Endodermal cell (in vitro differentiated cells): ENCODE data around the gene MELTF. TPM values are rescaled to one million over a fixed set of nuclear protein-coding genes. Genes with fewer than 3 reads are reported as not detected.

Experiments used
- DNase-seq: peaks from one replicate; pipeline ENCODE4 v3.0.0-alpha.2; 2017
- H3K27ac ChIP-seq: 2 replicates; pipeline ENCODE4 v1.5.1; 2013; ENCODE audit warnings: mild to moderate bottlenecking, low read depth, low read length, moderate library complexity
- H3K27me3 ChIP-seq: 2 replicates; pipeline ENCODE4 v1.6.1; 2013; ENCODE audit warnings: mild to moderate bottlenecking, low read length, moderate library complexity; ENCODE audit not compliant: insufficient read depth, control insufficient read depth, poor library complexity, severe bottlenecking
- H3K36me3 ChIP-seq: 2 replicates; pipeline ENCODE4 v1.7.0; 2013; ENCODE audit warnings: mild to moderate bottlenecking, low read length, moderate library complexity; ENCODE audit not compliant: control insufficient read depth, insufficient read depth
- H3K4me1 ChIP-seq: one replicate; pipeline ENCODE4 v1.7.0; 2013; ENCODE audit warnings: low read length; ENCODE audit not compliant: control insufficient read depth, insufficient read depth
- H3K4me3 ChIP-seq: 2 replicates; pipeline ENCODE4 v1.5.1; 2013; ENCODE audit warnings: mild to moderate bottlenecking, low read length, moderate library complexity
- H3K9ac ChIP-seq: 2 replicates; pipeline ENCODE4 v1.6.1; 2013; ENCODE audit warnings: mild to moderate bottlenecking, low read length, moderate library complexity; ENCODE audit not compliant: poor library complexity, severe bottlenecking; ENCODE audit errors: extremely low read depth
- H3K9me3 ChIP-seq: 2 replicates; pipeline ENCODE4 v1.6.1; 2013; ENCODE audit warnings: mild to moderate bottlenecking, low read length, moderate library complexity; ENCODE audit not compliant: control insufficient read depth
- H3K27ac Mint-ChIP-seq: 2 replicates; pipeline ENCODE4 v1.8.0; 2020; ENCODE audit warnings: mixed read lengths
- H3K27me3 Mint-ChIP-seq: 2 replicates; pipeline ENCODE4 v1.8.0; 2021; ENCODE audit warnings: mild to moderate bottlenecking, mixed read lengths; ENCODE audit not compliant: insufficient read depth
- H3K36me3 Mint-ChIP-seq: 2 replicates; pipeline ENCODE4 v1.8.0; 2020; ENCODE audit warnings: low read depth, mixed read lengths
- H3K4me1 Mint-ChIP-seq: 2 replicates; pipeline ENCODE4 v1.8.0; 2020; ENCODE audit warnings: mixed read lengths
- H3K4me3 Mint-ChIP-seq: 2 replicates; pipeline ENCODE4 v1.8.0; 2020; ENCODE audit warnings: mild to moderate bottlenecking, moderate library complexity, mixed read lengths
- H3K9me3 Mint-ChIP-seq: 2 replicates; pipeline ENCODE4 v1.8.0; 2020; ENCODE audit warnings: mild to moderate bottlenecking, mixed read lengths
- CTCF ChIP-seq: fragments of 200-600 bp; sonication (generic); conservative IDR thresholded peaks from 2 replicates; pipeline ENCODE4 v1.5.0; 2021; ENCODE audit warnings: antibody characterized with exemption, mild to moderate bottlenecking
- WGBS, 2 experiments: methylation state at CpG; one replicate each; pipeline versions ENCODE4 v1.1.5 to v1.1.7; 2013; ENCODE audit warnings: missing lambda C conversion rate in 2 of 2, mixed read lengths in 1 of 2; ENCODE audit not compliant: insufficient coverage in 1 of 2, insufficient read length in 1 of 2; 5-methylcytosine and 5-hydroxymethylcytosine counted together
- total RNA-seq, 2 donors: library from RNA; stranded (reverse); fragmentation: NEBNext Ultra II Directional in 1 of 2; extraction: Animal tissue kit (Norgen Biotek cat#: 25700) in 1 of 2; gene quantifications; 2 replicates in 1 of 2; 3 replicates in 1 of 2; pipeline ENCODE4 v1.2.1, GENCODE V29; 2021

The MELTF gene
- total RNA-seq, 2 donors from 2014 or later = 11.3 to 15.1 TPM

DNA sequence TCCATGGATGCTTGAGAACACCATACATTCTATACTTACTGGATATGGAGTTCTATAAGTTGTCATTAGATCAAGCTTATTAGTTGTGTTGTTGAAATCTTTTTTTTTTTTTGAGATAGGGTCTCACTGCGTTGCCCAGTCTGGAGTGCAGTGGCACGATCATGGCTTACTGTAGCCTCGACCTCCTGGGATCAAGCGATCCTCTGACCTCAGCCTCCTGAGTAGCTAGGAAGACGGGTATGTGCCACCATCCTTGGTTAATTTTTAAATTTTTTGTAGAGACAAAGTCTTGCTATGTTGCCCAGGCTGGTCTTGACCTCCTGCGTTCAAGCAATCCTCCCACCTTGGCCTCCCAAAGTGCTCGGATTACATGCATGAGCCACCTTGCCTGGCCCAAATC lies 74.8 kb downstream of the MELTF start:
- Histone ChIP-seq H3K4me1 (no peaks in the 10 kb centered on the region), H3K9ac (no peak overlapping the region), H3K27me3 (peaks cover 66% of the 10 kb centered on the region), H3K27ac (no peak overlapping the region), H3K4me3 (no peak overlapping the region), H3K36me3 (no peaks in the 10 kb centered on the region), H3K9me3 (no peaks in the 10 kb centered on the region)
- no peak for DNase-seq
- no peaks in the 10 kb centered on the region for H3K36me3 Mint-ChIP-seq
- no peak overlapping the region for H3K27ac Mint-ChIP-seq
- H3K27me3 Mint-ChIP-seq = peaks cover 39% of the 10 kb centered on the region
- H3K9me3 Mint-ChIP-seq = no peaks in the 10 kb centered on the region
- TF ChIP-seq CTCF = no peak
- no peak overlapping the region for H3K4me3 Mint-ChIP-seq
- WGBS, 2 experiments = 71 to 74% methylated on average over 6 to 7 of the region's 7 CpGs
- no peaks in the 10 kb centered on the region for H3K4me1 Mint-ChIP-seq

Other genes with a start within 250 kb of the MELTF start
- 10 to 100 TPM; 35.2 to 44.3 TPM for gene SENP5, start 161.9 kb downstream of the MELTF start, total RNA-seq
- 10 to 100 TPM; 74.9 to 97.3 TPM for gene NCBP2, start 87.3 kb downstream of the MELTF start, total RNA-seq
- under 1 TPM; 0.22 to 0.31 TPM for gene PIGZ, start 61.0 kb downstream of the MELTF start, total RNA-seq